Caco-2 (cell line): ENCODE data around the gene CLIP1. TPM values are rescaled to one million over a fixed set of nuclear protein-coding genes. Genes with fewer than 3 reads are reported as not detected.

Experiments used
- BruUV-seq: library from RNA; stranded (reverse); fragments of 400-500 nt; replicated peaks from 2 replicates; lab custom pipeline; 2021; lab: Mats Ljungman, UMichigan
- CTCF ChIA-PET: fragments of 300-600 bp; sonication (Branson Sonifier 250); formaldehyde crosslinking; loops from one replicate; lab custom pipeline; 2022; ENCODE audit warnings: antibody characterized with exemption; lab: Charles Lee
- POLR2A ChIA-PET: fragments of 300-600 bp; sonication (Branson Sonifier 250); formaldehyde crosslinking; loops from one replicate; lab custom pipeline; 2022; ENCODE audit warnings: antibody characterized with exemption; lab: Charles Lee
- DNase-seq, 2 experiments: peaks; one replicate each; pipeline versions ENCODE4 v3.0.0 to v3.0.0-alpha.2; 2020 to 2022
- H3K27me3 ChIP-seq: replicated peaks from 2 replicates; pipeline ENCODE4 v1.6.0; 2011; ENCODE audit warnings: low read length; ENCODE audit not compliant: control insufficient read depth, insufficient read depth
- H3K36me3 ChIP-seq: 2 replicates; pipeline ENCODE4 v1.5.1; 2011; ENCODE audit warnings: low read length; ENCODE audit not compliant: control insufficient read depth, insufficient read depth
- H3K4me1 ChIP-seq: fragments of 250-450 bp; sonication (Bioruptor Pico); 2 replicates; pipeline ENCODE4 v1.5.1; 2020; ENCODE audit warnings: mild to moderate bottlenecking
- H3K4me3 ChIP-seq: 2 replicates; pipeline ENCODE4 v1.5.1; 2011; ENCODE audit warnings: low read depth, mild to moderate bottlenecking, control low read depth, low read length
- H3K9me3 ChIP-seq: fragments of 250-450 bp; sonication (Bioruptor Pico); 2 replicates; pipeline ENCODE4 v1.5.1; 2020; ENCODE audit warnings: mild to moderate bottlenecking, moderate library complexity
- H3K27ac Mint-ChIP-seq: one replicate; pipeline ENCODE4 v1.8.0; 2022; ENCODE audit warnings: mixed read lengths; ENCODE audit not compliant: unreplicated experiment
- H3K27me3 Mint-ChIP-seq: one replicate; pipeline ENCODE4 v1.8.0; 2022; ENCODE audit warnings: mixed read lengths; ENCODE audit not compliant: insufficient read depth, unreplicated experiment
- H3K36me3 Mint-ChIP-seq: one replicate; pipeline ENCODE4 v1.8.0; 2022; ENCODE audit warnings: mild to moderate bottlenecking, mixed read lengths; ENCODE audit not compliant: insufficient read depth, unreplicated experiment
- H3K4me1 Mint-ChIP-seq: one replicate; pipeline ENCODE4 v1.8.0; 2022; ENCODE audit warnings: low read depth, mixed read lengths; ENCODE audit not compliant: unreplicated experiment
- H3K4me3 Mint-ChIP-seq: one replicate; pipeline ENCODE4 v1.8.0; 2022; ENCODE audit warnings: mild to moderate bottlenecking, moderate library complexity, mixed read lengths; ENCODE audit not compliant: unreplicated experiment
- H3K9me3 Mint-ChIP-seq: one replicate; pipeline ENCODE4 v1.8.0; 2022; ENCODE audit warnings: mixed read lengths; ENCODE audit not compliant: unreplicated experiment
- intact Hi-C: fragments of 100-400 bp; cut with micrococcal nuclease; formaldehyde crosslinking; loops from one replicate; pipeline ENCODE4 v1.10.0; 2022; ENCODE audit not compliant: unreplicated experiment
- total RNA-seq: library from RNA; stranded (reverse); gene quantifications from 2 replicates; pipeline ENCODE4 v1.2.3, GENCODE V29; 2022
- TF ChIP-seq, protein P1 (sequence below), 2 experiments: fragments of 200-600 bp in 1 of 2; IDR thresholded peaks; 1 replicate in 1 of 2; 2 replicates in 1 of 2; pipeline versions ENCODE4 v1.5.1 to v1.8.0; 2011 to 2022; ENCODE audit warnings: antibody characterized with exemption in 1 of 2, control low read depth in 1 of 2, inconsistent platforms in 1 of 2, low read depth in 1 of 2, low read length in 1 of 2, mild to moderate bottlenecking in 1 of 2, moderate library complexity in 1 of 2; ENCODE audit not compliant: insufficient read depth in 1 of 2, severe bottlenecking in 1 of 2, unreplicated experiment in 1 of 2

CLIP1 gene
- total RNA-seq, 1 experiment from 2014 or later = 85.0 TPM

DNA sequence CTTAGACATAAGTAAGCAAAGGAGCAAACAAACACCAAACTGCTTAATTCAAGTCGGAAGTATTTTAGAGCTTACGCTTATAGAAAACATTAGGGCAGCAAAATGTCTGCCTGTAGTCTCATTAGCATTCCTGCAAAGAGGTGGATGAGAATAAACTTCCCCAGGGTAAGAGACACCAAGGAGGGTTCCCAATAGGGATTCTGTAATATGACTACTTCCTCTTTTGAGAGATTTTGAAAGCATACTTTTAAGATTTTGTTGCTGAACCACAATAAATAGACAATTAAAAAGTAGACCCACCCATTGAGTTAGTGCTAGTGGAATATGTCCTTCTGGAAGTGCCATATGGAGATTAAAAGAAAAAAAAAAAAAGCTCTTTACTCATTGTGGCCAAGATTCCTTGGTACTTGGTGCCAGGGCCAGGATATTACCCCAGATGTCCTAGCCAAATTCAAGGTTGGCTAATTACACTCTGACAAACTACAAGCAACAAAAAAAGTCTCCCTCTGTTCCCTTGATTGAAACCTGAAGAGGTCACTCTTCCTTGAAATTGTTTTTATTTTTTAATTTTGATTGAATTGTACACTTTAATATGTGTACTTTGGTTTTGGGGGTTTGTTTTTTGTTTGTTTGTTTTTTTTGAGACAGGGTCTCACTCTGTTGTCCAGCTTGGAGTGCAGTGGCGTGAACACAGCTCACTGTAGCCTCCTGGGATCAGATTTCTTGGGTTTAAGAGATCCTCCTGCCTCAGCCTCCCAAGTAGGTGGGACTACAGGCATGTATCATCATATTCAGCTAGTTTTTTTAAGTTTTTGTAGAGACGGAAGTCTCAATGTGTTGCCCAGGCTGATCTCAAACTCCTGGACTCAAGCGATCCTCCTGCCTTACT, 8.7 kb downstream of the CLIP1 start:
- H3K4me3 ChIP-seq = no peak overlapping the region
- ChIA-PET CTCF (interaction anchor here (0.9 kb wide), 1 partner anchor 14 kb away, joined by 4 read pairs; no protein-coding TSS in a partner anchor), POLR2A (no interaction called here)
- no peaks in the 10 kb centered on the region for H3K9me3 ChIP-seq
- BruUV-seq = no TSS peak
- Mint-ChIP-seq H3K9me3 (no peaks in the 10 kb centered on the region), H3K27me3 (no peaks in the 10 kb centered on the region), H3K36me3 (peaks cover 18% of the 10 kb centered on the region), H3K4me1 (peaks cover 7% of the 10 kb centered on the region), H3K27ac (no peak overlapping the region), H3K4me3 (no peak overlapping the region)
- no peaks in the 10 kb centered on the region for H3K36me3 ChIP-seq
- H3K27me3 ChIP-seq = no peaks in the 10 kb centered on the region
- TF ChIP-seq, protein P1, sequence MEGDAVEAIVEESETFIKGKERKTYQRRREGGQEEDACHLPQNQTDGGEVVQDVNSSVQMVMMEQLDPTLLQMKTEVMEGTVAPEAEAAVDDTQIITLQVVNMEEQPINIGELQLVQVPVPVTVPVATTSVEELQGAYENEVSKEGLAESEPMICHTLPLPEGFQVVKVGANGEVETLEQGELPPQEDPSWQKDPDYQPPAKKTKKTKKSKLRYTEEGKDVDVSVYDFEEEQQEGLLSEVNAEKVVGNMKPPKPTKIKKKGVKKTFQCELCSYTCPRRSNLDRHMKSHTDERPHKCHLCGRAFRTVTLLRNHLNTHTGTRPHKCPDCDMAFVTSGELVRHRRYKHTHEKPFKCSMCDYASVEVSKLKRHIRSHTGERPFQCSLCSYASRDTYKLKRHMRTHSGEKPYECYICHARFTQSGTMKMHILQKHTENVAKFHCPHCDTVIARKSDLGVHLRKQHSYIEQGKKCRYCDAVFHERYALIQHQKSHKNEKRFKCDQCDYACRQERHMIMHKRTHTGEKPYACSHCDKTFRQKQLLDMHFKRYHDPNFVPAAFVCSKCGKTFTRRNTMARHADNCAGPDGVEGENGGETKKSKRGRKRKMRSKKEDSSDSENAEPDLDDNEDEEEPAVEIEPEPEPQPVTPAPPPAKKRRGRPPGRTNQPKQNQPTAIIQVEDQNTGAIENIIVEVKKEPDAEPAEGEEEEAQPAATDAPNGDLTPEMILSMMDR (IDR thresholded peaks at IDR 0.05; ENCODE audit: insufficient read depth in 1 of 2, low read depth in 1 of 2, low read length in 1 of 2, severe bottlenecking in 1 of 2, unreplicated experiment in 1 of 2) = no peak
- DNase-seq = no peak
- H3K4me1 ChIP-seq = peaks cover 10% of the 10 kb centered on the region; the same call in 1 of the 2 replicates
- intact Hi-C loops = no loop called here

DNA sequence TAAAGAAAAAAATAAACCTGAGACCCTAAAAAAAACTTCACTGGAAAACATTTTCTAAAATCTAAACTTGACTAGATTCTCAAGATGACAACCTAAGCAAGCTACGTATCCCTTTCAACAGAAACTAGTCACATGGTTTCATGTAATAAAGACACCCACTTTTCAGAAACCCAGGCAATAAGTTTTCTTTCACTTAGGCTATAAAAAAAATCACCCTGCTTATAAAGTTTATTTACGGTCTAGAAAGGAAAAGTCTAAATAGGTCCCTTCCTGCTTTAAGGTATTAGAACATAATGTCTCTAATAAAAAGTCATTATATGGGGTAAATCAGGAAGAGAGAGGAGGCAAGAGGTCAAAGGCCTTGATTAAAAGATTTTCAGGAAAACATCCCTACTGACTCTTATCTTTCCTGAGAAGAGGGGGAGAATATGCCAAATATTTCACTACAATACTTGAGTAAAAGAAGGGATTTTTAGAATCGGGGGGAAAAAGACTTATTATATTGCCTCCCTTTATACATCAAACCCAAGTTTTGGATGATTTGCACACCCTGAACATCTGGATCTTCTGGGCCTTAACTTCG, 9.5 kb downstream of the CLIP1 start:
- H3K9me3 Mint-ChIP-seq = no peaks in the 10 kb centered on the region
- Histone ChIP-seq H3K9me3 (no peaks in the 10 kb centered on the region), H3K4me3 (no peak overlapping the region), H3K36me3 (no peaks in the 10 kb centered on the region), H3K4me1 (peaks cover 2% of the 10 kb centered on the region; the same call in 1 of the 2 replicates), H3K27me3 (no peaks in the 10 kb centered on the region)
- no peak overlapping the region for H3K27ac Mint-ChIP-seq
- intact Hi-C loops = no loop called here
- peaks cover 23% of the 10 kb centered on the region for H3K36me3 Mint-ChIP-seq
- TF ChIP-seq, protein P1 (IDR thresholded peaks at IDR 0.05; ENCODE audit: insufficient read depth in 1 of 2, low read depth in 1 of 2, low read length in 1 of 2, severe bottlenecking in 1 of 2, unreplicated experiment in 1 of 2) = no peak
- ChIA-PET POLR2A (no interaction called here), CTCF (interaction anchor here (0.9 kb wide), 1 partner anchor 13 kb away, joined by 4 read pairs; no protein-coding TSS in a partner anchor)
- no peak for DNase-seq
- no peak overlapping the region for H3K4me3 Mint-ChIP-seq
- peaks cover 4% of the 10 kb centered on the region for H3K4me1 Mint-ChIP-seq
- no TSS peak for BruUV-seq
- no peaks in the 10 kb centered on the region for H3K27me3 Mint-ChIP-seq

DNA sequence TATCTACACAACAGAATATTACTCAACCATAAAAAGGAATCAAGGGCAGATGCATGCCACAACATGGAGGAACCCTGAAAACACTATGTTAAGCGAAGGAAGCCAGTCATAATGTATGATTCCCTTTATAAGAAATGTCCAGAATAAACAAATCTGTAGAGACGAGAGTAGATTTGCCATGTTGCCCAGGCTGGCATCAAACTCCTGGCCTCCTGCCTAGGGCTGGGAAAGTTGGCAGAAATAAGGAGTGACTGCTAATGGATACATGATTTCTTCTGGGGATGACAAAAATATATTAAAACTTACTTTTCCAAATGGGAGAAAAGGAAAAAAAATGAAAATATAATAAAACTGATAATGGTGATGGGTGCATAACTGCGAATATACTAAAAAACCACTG, 10.9 kb downstream of the CLIP1 start:
- no peaks in the 10 kb centered on the region for H3K9me3 ChIP-seq
- no peak overlapping the region for H3K27ac Mint-ChIP-seq
- H3K9me3 Mint-ChIP-seq = no peaks in the 10 kb centered on the region
- TF ChIP-seq, protein P1 (IDR thresholded peaks at IDR 0.05; ENCODE audit: insufficient read depth in 1 of 2, low read depth in 1 of 2, low read length in 1 of 2, severe bottlenecking in 1 of 2, unreplicated experiment in 1 of 2) = no peak
- POLR2A ChIA-PET = no interaction called here
- H3K4me1 ChIP-seq = peaks cover 9% of the 10 kb centered on the region
- H3K36me3 ChIP-seq = no peaks in the 10 kb centered on the region
- H3K27me3 ChIP-seq = no peaks in the 10 kb centered on the region
- no peaks in the 10 kb centered on the region for H3K27me3 Mint-ChIP-seq
- H3K4me3 ChIP-seq = no peak overlapping the region
- no peaks in the 10 kb centered on the region for H3K4me1 Mint-ChIP-seq
- no peak for DNase-seq
- peaks cover 23% of the 10 kb centered on the region for H3K36me3 Mint-ChIP-seq
- intact Hi-C loops = no loop called here
- CTCF ChIA-PET = no interaction called here
- BruUV-seq = no TSS peak
- H3K4me3 Mint-ChIP-seq = no peak overlapping the region
